Activated naive CD8-positive, alpha-beta T cell (primary cell): ENCODE measurements around the gene CEP85L.
"Not testable (repeated sequence)": the region's sequence is repeated elsewhere in the genome, so short reads cannot be mapped to it uniquely, and the experiment has no call there.

Experiments
- H3K27ac Mint-ChIP-seq: one replicate; pipeline ENCODE4 v1.8.0; 2021; ENCODE audit warnings: mixed read lengths
- H3K27me3 Mint-ChIP-seq: one replicate; pipeline ENCODE4 v1.8.0; 2021; ENCODE audit warnings: mixed read lengths
- H3K36me3 Mint-ChIP-seq: one replicate; pipeline ENCODE4 v1.8.0; 2021; ENCODE audit warnings: mixed read lengths
- H3K4me1 Mint-ChIP-seq: one replicate; pipeline ENCODE4 v1.8.0; 2021; ENCODE audit warnings: low read depth, mixed read lengths
- H3K4me3 Mint-ChIP-seq: one replicate; pipeline ENCODE4 v1.8.0; 2021; ENCODE audit warnings: mild to moderate bottlenecking, mixed read lengths
- H3K9me3 Mint-ChIP-seq: one replicate; pipeline ENCODE4 v1.8.0; 2021; ENCODE audit warnings: low read depth, mixed read lengths

Gene CEP85L

GRCh38 chr6:118467181-118467580 is 184.2 kb downstream of the CEP85L start:
- H3K36me3 Mint-ChIP-seq: peaks cover 34% of the 10 kb centered on the region
- H3K4me1 Mint-ChIP-seq: peaks cover 6% of the 10 kb centered on the region
- H3K27me3 Mint-ChIP-seq: no peaks in the 10 kb centered on the region
- peak overlapping the region; percentile 35 for H3K27ac Mint-ChIP-seq
- H3K9me3 Mint-ChIP-seq: no peaks in the 10 kb centered on the region
- no peak overlapping the region for H3K4me3 Mint-ChIP-seq

- H3K27ac Mint-ChIP-seq: no peak overlapping the region
- no peaks in the 10 kb centered on the region for H3K9me3 Mint-ChIP-seq
- H3K4me3 Mint-ChIP-seq: no peak overlapping the region
Measured at GRCh38 chr6:118464620-118465019, 186.8 kb downstream of the CEP85L start.

GRCh38 chr6:118460958-118461470 is 190.4 kb downstream of the CEP85L start:
- H3K36me3 Mint-ChIP-seq: peaks cover 4% of the 10 kb centered on the region
- H3K9me3 Mint-ChIP-seq: no peaks in the 10 kb centered on the region
- no peaks in the 10 kb centered on the region for H3K27me3 Mint-ChIP-seq
- H3K27ac Mint-ChIP-seq: no peak overlapping the region
- H3K4me3 Mint-ChIP-seq: no peak overlapping the region
- H3K4me1 Mint-ChIP-seq: no peaks in the 10 kb centered on the region

More at GRCh38 chr6:118464620-118465019, 186.8 kb downstream of the CEP85L start:
- Mint-ChIP-seq H3K4me1 (peaks cover 6% of the 10 kb centered on the region), H3K27me3 (no peaks in the 10 kb centered on the region), H3K36me3 (peaks cover 31% of the 10 kb centered on the region)

- Mint-ChIP-seq H3K27ac (no peak overlapping the region), H3K36me3 (peaks cover 8% of the 10 kb centered on the region), H3K27me3 (no peaks in the 10 kb centered on the region)
Measured at GRCh38 chr6:118456982-118457381, 194.4 kb downstream of the CEP85L start.

GRCh38 chr6:118451839-118452238 is 199.6 kb downstream of the CEP85L start:
- Mint-ChIP-seq H3K27ac (no peak overlapping the region), H3K4me1 (no peaks in the 10 kb centered on the region), H3K27me3 (no peaks in the 10 kb centered on the region), H3K36me3 (peaks cover 30% of the 10 kb centered on the region), H3K4me3 (no peak overlapping the region), H3K9me3 (peaks cover 44% of the 10 kb centered on the region)

More at GRCh38 chr6:118456982-118457381, 194.4 kb downstream of the CEP85L start:
- Mint-ChIP-seq H3K9me3 (peaks cover 24% of the 10 kb centered on the region), H3K4me3 (no peak overlapping the region), H3K4me1 (no peaks in the 10 kb centered on the region)

GRCh38 chr6:118444796-118445195 is 206.6 kb downstream of the CEP85L start:
- Mint-ChIP-seq H3K4me3 (no peak overlapping the region), H3K36me3 (peaks cover 29% of the 10 kb centered on the region), H3K9me3 (peaks cover 46% of the 10 kb centered on the region), H3K4me1 (no peaks in the 10 kb centered on the region), H3K27me3 (no peaks in the 10 kb centered on the region), H3K27ac (no peak overlapping the region)

GRCh38 chr6:118436482-118436881 is 214.9 kb downstream of the CEP85L start:
- peaks cover 25% of the 10 kb centered on the region for H3K36me3 Mint-ChIP-seq
- H3K27ac Mint-ChIP-seq: no peak overlapping the region
- H3K4me3 Mint-ChIP-seq: no peak overlapping the region
- no peaks in the 10 kb centered on the region for H3K27me3 Mint-ChIP-seq
- peaks cover 54% of the 10 kb centered on the region for H3K9me3 Mint-ChIP-seq
- no peaks in the 10 kb centered on the region for H3K4me1 Mint-ChIP-seq

- H3K36me3 Mint-ChIP-seq: peaks cover 31% of the 10 kb centered on the region
- not testable (repeated sequence) for H3K4me3 Mint-ChIP-seq, H3K4me1 Mint-ChIP-seq, H3K27ac Mint-ChIP-seq, H3K27me3 Mint-ChIP-seq
- H3K9me3 Mint-ChIP-seq: peaks cover 36% of the 10 kb centered on the region
Measured at GRCh38 chr6:118434147-118434546, 217.2 kb downstream of the CEP85L start.

GRCh38 chr6:118421312-118421711 is 230.1 kb downstream of the CEP85L start:
- H3K36me3 Mint-ChIP-seq: peaks cover 38% of the 10 kb centered on the region
- H3K27ac Mint-ChIP-seq: not testable (repeated sequence)

GRCh38 chr6:118419448-118420394 is 231.7 kb downstream of the CEP85L start:
- Mint-ChIP-seq H3K9me3 (peaks cover 13% of the 10 kb centered on the region), H3K27ac (no peak overlapping the region), H3K36me3 (peaks cover 27% of the 10 kb centered on the region), H3K27me3 (no peaks in the 10 kb centered on the region), H3K4me3 (no peak overlapping the region), H3K4me1 (no peaks in the 10 kb centered on the region)

More at GRCh38 chr6:118421312-118421711, 230.1 kb downstream of the CEP85L start:
- peaks cover 13% of the 10 kb centered on the region for H3K9me3 Mint-ChIP-seq
- not testable (repeated sequence) for H3K4me1 Mint-ChIP-seq, H3K27me3 Mint-ChIP-seq, H3K4me3 Mint-ChIP-seq
